ENCODE data around the gene TNFSF8.

DNA sequence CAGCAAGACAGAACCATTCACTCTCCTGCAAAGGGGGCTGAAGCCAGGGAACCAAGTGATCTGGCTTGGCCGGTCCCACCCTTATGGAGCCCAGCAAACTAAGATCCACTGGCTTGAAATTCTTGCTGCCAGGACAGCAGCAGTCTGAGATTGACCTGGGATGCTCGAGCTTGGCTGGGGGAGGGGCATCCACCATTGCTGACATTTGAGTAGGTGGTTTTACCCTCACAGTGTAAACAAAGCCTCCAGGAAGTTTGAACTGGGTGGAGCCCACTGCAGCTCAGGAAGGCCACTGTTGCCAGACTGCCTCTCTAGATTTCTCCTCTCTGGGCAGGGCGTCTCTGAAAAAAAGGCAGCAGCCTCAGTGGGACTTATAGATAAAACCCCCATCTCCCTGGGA is 60.5 kb downstream of the TNFSF8 start:
- TF ChIP-seq, protein P1, sequence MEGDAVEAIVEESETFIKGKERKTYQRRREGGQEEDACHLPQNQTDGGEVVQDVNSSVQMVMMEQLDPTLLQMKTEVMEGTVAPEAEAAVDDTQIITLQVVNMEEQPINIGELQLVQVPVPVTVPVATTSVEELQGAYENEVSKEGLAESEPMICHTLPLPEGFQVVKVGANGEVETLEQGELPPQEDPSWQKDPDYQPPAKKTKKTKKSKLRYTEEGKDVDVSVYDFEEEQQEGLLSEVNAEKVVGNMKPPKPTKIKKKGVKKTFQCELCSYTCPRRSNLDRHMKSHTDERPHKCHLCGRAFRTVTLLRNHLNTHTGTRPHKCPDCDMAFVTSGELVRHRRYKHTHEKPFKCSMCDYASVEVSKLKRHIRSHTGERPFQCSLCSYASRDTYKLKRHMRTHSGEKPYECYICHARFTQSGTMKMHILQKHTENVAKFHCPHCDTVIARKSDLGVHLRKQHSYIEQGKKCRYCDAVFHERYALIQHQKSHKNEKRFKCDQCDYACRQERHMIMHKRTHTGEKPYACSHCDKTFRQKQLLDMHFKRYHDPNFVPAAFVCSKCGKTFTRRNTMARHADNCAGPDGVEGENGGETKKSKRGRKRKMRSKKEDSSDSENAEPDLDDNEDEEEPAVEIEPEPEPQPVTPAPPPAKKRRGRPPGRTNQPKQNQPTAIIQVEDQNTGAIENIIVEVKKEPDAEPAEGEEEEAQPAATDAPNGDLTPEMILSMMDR (IDR thresholded peaks at IDR 0.05): no peak
- no peak for TF ChIP-seq POLR2A (IDR thresholded peaks at IDR 0.05)
